Ammon's horn (tissue), 1 donor: ENCODE results near the gene RPS8.
"Not testable (repeated sequence)": the region's sequence is repeated elsewhere in the genome, so short reads cannot be mapped to it uniquely, and the experiment has no call there.

Experiments
- DNase-seq: peaks from one replicate; pipeline ENCODE4 v3.0.0-alpha.2; 2016; ENCODE audit warnings: low spot score

RPS8 gene

DNA sequence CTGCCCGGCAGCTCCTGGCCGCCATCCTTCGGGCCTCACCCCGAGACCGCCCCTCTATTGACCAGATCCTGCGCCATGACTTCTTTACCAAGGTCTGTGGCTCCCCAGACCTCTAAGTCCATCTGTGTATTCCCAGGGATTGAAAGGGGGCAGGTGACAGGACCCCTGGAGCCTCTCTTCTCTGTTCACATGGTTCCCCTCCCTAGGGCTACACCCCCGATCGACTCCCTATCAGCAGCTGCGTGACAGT lies 27.6 kb downstream of the RPS8 start:
- DNase-seq = no peak

DNA sequence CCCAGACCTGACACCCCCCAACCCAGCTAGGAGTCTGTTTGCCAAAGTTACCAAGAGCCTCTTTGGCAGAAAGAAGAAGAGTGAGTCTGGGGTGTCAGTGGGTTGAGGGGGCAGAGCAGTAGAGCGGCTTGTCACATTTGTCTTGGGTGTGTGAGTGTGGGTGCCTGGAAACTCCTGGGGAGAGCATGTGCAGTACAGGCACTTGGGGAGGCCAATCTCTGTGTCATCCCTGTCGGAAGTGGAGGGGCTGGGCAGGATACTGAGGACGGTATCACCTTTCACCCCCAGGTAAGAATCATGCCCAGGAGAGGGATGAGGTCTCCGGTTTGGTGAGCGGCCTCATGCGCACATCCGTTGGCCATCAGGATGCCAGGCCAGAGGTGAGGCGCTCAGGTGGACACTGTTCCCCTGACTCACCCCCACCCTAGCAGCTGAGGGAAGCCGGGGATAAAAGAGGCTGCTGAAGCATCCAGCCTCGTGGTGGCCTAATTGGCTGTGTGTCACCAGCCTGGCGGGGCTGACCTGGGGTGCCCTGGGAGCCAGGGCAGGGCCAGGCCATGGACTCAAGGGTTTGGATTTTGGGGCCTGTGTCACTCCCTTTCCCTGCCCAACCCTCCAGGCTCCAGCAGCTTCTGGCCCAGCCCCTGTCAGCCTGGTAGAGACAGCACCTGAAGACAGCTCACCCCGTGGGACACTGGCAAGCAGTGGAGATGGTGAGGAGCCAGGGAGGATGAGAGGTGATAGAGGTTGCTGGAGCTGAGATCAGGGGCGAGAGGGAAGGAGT lies 28.2 kb downstream of the RPS8 start:
- DNase-seq = no peak

DNA sequence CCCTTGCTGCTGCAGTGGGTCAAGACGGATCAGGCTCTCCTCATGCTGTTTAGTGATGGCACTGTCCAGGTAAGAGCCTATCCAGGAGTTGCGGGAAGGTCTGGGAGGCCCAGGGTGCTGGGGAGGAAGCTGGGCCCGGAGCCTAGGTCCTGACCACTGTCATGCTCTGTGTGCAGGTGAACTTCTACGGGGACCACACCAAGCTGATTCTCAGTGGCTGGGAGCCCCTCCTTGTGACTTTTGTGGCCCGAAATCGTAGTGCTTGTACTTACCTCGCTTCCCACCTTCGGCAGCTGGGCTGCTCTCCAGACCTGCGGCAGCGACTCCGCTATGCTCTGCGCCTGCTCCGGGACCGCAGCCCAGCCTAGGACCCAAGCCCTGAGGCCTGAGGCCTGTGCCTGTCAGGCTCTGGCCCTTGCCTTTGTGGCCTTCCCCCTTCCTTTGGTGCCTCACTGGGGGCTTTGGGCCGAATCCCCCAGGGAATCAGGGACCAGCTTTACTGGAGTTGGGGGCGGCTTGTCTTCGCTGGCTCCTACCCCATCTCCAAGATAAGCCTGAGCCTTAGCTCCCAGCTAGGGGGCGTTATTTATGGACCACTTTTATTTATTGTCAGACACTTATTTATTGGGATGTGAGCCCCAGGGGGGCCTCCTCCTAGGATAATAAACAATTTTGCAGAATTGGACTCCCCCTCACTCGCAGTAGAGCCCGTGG lies 30.1 kb downstream of the RPS8 start:
- no peak for DNase-seq

DNA sequence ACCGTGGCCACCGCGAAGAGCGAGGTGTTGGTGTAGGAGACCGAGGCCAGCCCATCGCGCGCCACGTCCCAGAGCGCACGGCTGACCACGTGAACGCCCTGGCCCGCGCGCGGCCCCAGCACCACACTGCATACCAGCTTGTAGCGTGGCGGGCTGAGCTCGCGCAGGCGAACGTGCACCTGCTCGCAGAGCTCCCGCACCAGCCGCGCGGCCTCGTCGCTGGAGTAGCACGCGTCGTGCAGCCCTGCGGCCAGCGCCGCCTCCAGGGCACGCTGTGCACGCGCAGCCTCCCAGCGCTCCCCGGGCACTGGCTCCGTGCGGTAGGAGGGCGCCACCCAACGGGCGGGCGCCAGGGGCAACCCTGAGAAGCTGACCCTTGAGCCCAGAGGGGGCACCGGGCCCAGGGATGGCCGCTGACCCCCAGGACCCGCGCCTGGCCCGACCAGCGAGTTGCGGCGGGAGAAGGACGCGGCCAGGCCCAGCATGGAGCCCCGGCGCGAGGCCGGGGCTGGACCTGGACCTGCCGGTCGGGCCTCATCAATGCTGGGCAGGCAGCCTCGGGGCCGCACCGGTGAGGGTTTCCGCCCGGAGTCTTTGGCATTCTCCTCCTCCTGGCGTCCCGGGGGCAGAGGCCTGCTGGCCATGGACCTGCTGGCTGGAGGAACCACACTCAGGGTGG lies 30.8 kb downstream of the RPS8 start:
- no peak for DNase-seq

DNA sequence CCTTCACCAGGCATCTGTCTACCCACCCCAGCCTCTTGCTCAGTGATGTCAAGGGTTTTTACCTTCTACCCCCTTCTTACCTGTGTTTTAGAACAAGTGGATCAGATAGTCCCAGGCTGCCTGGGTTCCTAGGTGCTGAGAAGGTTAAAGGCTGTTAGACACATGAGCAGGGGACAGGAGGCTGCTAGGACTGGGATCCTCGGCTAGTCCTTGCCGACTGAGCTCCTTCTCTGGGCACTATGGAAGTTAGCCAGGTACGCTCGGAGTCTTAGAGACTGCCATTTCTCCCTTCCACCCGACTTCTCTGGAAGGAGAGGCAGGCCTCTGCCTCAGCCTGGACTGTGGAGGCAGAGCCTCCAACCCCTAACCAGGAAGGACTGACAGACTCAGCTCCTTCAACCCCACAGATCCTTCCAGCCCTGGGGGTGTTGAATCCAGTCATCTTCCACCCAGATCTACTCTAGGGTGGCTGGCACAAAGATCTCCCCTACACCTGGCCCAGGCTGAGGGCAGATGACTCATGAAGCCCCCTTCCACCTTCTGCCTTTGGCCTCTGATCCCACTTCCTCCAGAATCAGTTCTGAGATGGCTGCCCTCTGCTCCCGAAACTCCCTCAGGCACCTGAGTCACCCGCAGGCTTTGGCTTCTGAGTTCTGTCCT lies 31.5 kb downstream of the RPS8 start, which contains the start of gene DYNLT4:
TSS of gene DYNLT4 (minus strand) at position 648 of the 660 bp plus-strand sequence. CDS start 683 bp downstream, outside the sequence.
- no peak for DNase-seq

DNA sequence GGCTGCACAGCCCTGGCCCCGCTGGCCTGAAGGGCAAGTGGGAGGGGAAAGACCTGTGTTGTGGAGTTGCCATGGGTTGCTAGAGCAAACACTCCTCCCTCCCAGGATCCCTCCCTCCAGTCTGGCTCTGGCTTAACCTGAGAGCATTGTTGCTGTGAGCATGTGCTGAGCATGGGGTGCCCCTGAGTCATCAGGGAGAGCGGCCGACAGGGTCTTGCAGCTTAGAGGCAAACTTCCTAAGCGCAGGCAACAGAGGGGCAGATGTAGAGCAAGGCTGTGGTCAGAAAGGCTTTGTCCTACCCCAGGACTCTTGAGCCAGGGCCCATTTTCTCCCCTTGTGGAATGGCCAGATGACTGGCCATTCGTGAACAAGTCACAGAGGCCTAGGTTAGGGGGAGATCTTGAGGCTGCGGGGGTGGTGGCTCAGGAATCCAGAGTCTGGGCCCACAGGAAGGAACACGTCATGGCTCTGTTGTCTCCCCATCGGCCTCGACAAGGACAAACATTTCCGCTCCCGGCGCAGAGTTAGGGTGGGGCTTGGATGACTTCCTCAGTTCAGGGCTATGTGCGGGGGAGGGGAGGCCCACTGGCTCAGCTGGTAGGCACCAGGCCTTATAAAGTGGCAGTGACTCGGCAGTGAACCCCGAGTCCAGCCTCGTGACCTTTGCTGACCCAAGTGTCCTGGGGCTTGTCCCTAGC lies 32.2 kb downstream of the RPS8 start:
- peak; percentile 90 for DNase-seq

DNA sequence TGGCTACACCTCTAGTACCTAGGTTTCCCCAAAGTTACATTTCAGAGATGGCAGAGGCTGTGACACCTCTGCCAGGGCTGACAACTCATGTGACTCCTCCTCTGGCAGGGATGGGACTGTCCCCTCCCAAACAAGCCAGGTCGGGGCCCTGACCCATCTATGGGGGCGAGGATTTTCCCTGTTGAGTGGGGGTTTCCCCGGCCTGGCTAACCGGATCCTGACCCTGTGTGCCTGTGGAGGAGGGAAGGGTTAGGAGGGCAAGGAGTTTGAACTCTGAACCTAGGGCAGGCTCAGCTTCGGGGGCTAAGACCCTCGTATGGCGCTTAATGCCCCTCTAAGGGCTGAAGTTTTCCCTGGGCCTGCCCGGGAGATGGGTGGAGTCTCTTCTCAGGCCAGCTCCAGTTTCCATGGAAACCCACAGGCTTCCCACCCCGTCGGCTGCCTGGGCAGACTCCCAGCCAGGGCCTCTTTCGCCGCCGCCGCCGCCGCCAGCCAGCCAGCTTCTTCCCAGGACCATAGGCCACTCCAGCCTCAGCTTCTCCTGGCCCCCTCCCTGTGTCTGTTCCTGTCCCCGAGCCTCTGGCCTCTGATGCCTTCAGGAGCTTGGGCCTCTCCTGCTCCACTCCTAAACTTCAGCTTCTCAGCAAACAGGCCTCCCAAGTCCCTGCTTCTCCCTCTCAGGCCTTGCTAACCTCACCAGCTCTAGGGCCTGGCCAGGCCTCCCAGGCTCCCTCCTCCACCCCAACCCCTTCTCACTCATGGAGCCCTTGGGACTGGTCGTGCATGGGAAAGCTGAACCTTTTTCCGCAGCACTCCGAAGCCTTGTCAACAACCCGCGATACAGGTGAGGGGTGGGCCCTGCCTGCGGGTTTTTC lies 33.0 kb downstream of the RPS8 start, which contains the start of gene BTBD19:
TSS of gene BTBD19 (plus strand) at position 461 of the 875 bp plus-strand sequence. CDS start at position 759, 298 bp downstream.
- peak; percentile 86 for DNase-seq

DNA sequence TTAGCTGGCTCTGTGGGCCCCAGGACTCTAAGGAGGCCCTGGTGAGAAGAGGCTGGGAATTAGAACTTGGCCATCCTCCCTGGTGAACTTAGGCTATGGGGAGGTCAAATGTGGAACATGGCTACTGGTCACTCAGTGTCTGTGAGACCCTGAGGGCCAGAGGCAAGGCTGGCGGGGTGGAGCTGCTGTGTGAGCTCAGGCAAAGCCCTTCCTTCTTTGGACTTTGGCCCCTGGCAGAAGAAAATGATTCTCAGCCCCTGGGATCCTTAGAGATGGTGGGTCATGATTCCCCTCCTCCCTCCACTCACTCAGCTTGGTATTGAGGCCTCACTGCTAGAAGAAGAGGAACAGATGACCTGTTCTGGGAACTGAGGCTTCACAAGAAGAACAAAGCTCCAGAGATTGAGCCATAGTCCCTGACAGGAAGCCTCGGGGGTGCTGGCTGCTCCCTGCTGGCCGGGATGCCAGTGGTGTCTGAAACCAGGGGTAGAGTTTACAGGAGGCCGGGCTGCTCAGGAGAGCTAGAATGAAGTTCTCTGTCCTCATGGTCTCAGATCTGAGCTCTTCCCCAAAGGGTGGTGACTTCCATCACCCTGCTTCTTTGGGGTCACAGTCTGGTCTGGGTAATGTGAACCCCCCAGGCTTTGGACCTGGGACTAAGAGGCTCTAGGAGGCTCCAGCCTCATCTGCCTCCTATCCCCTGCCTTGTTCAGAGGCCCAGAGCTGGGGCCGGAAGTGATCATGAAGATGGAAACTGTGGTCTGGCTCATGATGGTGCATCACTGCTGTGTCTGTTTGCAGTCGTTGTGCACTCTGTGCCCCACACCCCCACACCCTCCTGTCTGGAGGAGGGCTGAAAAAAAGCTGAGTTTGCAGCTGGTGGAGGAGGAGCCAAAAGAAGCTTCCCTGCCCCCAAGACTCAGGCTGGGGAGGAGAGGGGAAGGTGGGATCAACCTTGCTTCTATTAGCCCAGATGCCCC lies 33.9 kb downstream of the RPS8 start:
- DNase-seq = peak; percentile 58

DNA sequence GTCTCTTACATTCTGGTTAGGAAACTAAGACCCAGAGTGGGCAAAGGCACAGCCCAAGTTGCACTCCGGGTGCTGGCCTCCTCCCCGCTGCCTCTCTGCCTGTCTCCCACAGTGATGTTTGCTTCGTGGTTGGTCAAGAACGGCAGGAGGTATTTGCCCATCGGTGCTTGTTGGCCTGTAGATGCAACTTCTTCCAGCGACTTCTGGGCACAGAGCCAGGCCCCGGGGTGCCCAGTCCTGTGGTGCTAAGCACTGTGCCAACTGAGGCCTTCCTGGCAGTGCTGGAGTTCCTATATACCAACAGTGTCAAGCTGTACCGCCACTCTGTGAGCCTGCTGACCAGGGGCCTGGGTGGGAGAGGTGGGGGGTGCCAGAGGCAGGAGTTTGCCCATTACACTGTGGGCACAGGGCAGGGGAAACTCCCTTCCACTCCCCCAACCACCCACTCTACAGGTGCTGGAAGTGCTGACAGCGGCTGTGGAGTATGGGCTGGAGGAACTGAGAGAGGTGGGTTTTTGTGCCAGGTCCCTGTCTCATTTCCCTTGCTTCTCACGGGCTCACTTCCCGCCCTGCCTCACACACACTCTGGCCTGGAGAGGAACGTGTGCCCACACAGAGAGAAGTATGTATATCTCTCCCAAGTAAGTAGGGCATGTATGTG lies 34.9 kb downstream of the RPS8 start:
- no peak for DNase-seq

DNA sequence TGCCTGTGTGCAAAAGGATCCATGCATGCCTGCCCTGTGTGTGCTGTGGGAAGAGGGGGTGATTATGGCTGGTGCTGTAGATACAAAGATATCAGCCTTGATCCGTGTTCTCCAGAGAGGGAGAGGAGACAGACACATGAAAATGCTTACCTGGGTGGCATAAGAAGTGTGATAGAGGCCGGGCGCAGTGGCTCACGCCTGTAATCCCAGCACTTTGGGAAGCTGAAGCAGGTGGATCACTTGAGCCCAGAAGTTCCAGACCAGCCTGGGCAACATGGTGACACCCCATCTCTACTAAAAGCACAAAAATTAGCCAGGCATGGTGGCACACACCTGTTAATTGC lies 35.4 kb downstream of the RPS8 start:
- DNase-seq = not testable (repeated sequence)

DNA sequence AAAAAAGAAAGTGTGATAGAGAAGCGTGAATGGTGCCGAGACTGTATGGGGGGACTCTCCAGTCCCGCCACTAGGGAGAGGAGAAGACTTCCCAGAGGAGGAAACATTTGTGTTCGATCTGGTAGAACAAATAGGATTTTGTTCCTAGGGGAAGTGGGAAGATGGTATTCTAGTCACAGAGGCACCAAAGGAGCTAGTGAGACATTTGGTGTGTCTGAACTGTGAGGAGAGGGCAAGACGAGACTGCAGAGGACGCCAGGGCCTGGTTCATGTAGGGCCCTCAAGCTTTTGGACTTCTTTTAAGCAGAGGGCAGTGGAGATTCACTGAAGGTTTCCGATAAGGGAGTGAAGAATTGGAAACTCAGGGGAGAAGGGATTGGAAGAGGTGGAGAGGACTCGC lies 35.9 kb downstream of the RPS8 start:
- DNase-seq = no peak

DNA sequence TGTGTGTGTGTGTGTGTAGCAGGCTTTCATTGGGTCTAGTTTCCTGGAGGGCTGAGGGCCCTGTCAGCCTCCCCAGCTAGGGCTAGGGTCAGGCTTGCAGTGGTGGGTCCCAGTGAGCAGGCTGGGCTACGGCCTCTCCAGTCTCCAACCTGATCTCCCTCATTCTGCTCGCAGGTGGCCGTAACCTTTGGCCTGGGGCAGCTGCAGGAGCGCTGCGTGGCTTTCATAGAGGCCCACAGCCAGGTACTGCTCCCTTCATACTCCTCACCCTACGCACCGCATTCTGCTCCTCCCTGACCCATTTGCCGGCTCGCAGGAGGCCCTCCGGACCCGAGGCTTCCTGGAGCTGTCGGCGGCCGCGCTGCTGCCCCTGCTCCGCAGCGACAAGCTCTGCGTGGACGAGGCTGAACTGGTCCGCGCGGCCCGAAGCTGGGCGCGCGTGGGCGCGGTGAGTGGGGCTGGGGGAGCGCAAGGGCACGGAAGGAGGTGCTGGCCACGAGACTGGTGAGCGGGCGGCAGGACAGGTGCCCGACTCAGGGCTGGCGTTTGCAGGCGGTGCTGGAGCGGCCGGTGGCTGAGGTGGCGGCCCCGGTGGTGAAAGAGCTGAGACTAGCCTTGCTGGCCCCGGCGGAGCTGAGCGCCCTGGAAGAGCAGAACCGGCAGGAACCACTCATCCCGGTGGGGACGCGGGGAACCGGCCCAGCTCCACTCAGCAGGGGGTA lies 37.6 kb downstream of the RPS8 start:
- no peak for DNase-seq

DNA sequence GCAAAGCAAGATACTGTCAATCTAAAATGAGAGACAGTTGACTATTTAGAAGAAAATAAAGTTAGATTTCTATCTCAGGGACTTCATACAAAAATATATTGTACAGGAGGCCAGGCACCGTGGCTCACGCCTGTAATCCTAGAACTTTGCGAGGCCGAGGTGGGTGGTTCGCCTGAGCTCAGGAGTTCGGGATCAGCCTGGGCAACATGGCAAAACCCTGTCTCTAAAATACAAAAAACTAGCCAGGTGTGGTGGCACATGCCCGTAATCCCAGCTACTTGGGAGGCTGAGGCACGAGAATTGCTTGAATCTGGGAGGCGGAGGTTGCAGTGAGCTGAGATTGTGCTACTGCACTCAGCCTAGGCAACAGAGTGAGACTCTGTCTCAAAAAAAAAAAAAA lies 40.6 kb downstream of the RPS8 start:
- not testable (repeated sequence) for DNase-seq

DNA sequence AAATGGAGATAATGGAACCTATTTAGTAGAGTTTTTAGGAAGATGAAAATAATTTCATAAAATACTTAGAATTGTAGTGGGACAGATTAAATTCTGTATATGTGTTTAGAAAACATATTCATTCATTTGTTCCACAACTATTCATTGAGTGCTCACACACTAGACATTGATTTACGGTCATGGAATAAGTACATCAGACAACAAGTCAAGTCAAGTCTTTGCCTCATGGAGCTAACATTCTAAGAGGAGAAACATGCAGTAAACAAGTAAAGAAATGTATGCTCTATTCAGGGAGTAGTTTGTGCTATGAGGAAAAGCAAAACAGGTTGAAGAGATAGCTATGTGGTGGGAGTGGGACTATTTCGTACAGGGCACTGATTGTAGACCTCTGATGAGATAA lies 42.0 kb downstream of the RPS8 start:
- no peak for DNase-seq

DNA sequence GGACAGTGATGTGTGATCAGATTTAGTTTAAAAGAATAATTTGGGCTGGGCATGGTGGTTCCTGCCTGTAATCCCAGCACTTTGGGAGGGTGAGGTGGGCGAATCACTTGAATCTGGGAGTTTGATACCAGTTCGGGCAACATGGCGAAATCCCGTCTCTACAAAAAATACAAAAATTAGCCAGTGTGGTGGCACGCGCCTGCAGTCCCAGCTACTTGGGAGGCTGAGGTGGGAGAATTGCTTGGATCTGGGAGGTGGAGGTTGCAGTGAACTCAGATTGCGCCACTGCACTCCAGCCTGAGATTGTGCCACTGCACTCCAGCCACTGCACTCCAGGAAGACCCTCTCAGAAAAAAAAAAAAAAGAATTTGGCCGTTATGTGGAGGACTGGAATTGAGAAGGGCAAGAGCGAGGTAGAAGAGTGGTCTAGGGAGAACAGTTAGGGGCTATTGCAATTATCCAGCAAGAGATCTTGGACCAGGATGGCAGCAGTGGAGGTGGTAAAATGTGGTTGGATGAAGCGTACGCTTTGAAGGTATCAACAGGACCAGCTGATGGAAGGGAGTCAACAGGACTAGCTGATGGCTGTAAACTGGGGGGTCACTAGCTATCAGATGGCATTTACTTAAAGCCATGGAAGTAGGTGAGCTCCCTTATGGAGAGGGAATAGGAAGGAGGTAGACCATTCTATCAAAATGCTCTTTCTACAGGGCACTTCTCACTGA lies 42.6 kb downstream of the RPS8 start:
- DNase-seq = no peak

DNA sequence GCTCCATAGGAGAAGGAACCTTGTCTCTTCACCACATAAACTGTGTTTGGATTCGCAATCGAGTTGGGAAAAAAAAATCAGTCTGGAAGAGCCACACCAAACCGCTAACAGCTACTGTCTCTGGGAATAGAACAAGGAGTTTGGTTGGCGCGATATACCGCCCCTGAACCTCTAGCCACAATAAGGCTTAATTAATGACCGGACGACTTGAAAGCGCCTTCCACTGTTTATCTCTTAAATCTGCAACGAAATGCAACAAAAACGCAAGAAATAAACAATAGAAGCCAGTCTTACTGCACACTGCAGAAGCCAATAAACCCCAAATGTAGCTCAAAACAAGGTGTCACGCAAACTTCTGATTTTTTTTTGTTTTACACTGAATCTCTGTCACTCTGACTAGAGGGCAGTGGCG lies 43.9 kb downstream of the RPS8 start:
- no peak for DNase-seq

DNA sequence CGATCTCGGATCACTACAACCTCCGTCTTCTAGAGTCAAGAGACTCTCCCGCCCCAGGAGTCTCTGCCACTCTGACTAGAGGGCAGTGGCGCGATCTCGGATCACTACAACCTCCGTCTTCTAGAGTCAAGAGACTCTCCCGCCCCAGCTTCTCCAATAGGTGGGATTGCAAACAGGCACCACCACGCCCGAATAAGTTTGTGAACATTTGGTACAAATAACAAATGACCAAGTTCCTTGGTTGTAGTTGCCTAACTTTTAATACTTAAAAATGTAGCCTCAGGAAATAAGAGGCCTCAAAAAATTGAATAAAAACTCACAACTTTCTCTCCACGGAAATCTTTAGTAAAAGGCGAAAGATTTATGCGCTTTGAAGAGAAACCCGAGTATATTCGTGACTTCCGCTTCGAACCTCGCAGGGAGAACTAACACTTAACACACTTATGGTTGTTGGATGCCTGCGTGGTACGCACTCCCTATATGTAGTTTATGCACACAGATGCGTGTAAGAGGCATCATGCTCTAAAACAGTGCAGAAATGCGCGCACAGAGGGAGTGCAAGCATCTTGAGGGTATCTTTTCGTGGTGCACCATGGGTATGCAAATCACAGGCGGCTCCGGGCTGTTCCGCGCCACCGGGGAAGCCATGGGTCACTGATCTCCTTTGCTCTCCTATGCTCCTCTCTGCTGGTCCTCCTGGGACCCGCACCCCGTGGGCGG lies 44.4 kb downstream of the RPS8 start:
- peak; percentile 78 for DNase-seq
